Memory B cell (primary cell): Measurements from ENCODE around the gene PLA2G6.

Experiments
- ATAC-seq: fragments of 150-1000 bp; cut with Tn5 transposase; 2 replicates; pipeline ENCODE4 v1.10.0; 2021; ENCODE audit warnings: low read depth, mild to moderate bottlenecking, moderate library complexity
- DNase-seq, 2 donors: peaks; one replicate each; pipeline ENCODE4 v3.0.0; 2022; ENCODE audit warnings: low spot score in 2 of 2
- H3K27ac Mint-ChIP-seq: one replicate; pipeline ENCODE4 v1.8.0; 2022; ENCODE audit warnings: mild to moderate bottlenecking, moderate library complexity, mixed read lengths
- H3K27me3 Mint-ChIP-seq: one replicate; pipeline ENCODE4 v1.8.0; 2022; ENCODE audit warnings: mixed read lengths
- H3K36me3 Mint-ChIP-seq: one replicate; pipeline ENCODE4 v1.8.0; 2022; ENCODE audit warnings: mild to moderate bottlenecking, mixed read lengths
- H3K4me1 Mint-ChIP-seq: one replicate; pipeline ENCODE4 v1.8.0; 2022; ENCODE audit warnings: mixed read lengths
- H3K4me3 Mint-ChIP-seq: one replicate; pipeline ENCODE4 v1.8.0; 2022; ENCODE audit warnings: mild to moderate bottlenecking, moderate library complexity, mixed read lengths
- H3K9me3 Mint-ChIP-seq: one replicate; pipeline ENCODE4 v1.8.0; 2022; ENCODE audit warnings: mixed read lengths

The PLA2G6 gene

GRCh38 chr22:38181453-38182200 is at the start of gene PLA2G6:
PLA2G6 (minus strand) TSS chr22:38181830; CDS start chr22:38169426, 12,404 bp downstream.
- peak within 1 kb of the TSS; percentile 94 for H3K27ac Mint-ChIP-seq
- peak within 1 kb of the TSS; percentile 99 for H3K4me3 Mint-ChIP-seq
- H3K36me3 Mint-ChIP-seq, result peaks cover 3% of the 10 kb centered on the region
- peaks cover 7% of the 10 kb centered on the region for H3K27me3 Mint-ChIP-seq
- ATAC-seq, result peak; percentile 92
- H3K4me1 Mint-ChIP-seq, result peaks cover 23% of the 10 kb centered on the region
- H3K9me3 Mint-ChIP-seq, result no peaks in the 10 kb centered on the region
- DNase-seq, result peak; percentile 95 to 98

- Mint-ChIP-seq H3K36me3 (peaks cover 21% of the 10 kb centered on the region), H3K4me3 (no peak overlapping the region), H3K4me1 (peaks cover 3% of the 10 kb centered on the region), H3K9me3 (no peaks in the 10 kb centered on the region), H3K27ac (no peak overlapping the region), H3K27me3 (no peaks in the 10 kb centered on the region)
- DNase-seq (no peak), ATAC-seq (no peak)
Observed at GRCh38 chr22:38230916-38231315, 49.3 kb upstream of the PLA2G6 start.

- H3K36me3 Mint-ChIP-seq, result peaks cover 17% of the 10 kb centered on the region
- ATAC-seq, result no peak
- DNase-seq, result no peak
- no peaks in the 10 kb centered on the region for H3K9me3 Mint-ChIP-seq
- no peak overlapping the region for H3K27ac Mint-ChIP-seq
- H3K4me3 Mint-ChIP-seq, result no peak overlapping the region
- H3K27me3 Mint-ChIP-seq, result no peaks in the 10 kb centered on the region
- peaks cover 3% of the 10 kb centered on the region for H3K4me1 Mint-ChIP-seq
Observed at GRCh38 chr22:38230108-38230825, 48.6 kb upstream of the PLA2G6 start.

GRCh38 chr22:38228873-38229740 is 47.5 kb upstream of the PLA2G6 start:
- no peak for DNase-seq
- Mint-ChIP-seq H3K4me3 (no peak overlapping the region), H3K27me3 (no peaks in the 10 kb centered on the region), H3K4me1 (peaks cover 3% of the 10 kb centered on the region), H3K9me3 (no peaks in the 10 kb centered on the region), H3K36me3 (peaks cover 17% of the 10 kb centered on the region), H3K27ac (no peak overlapping the region)
- no peak for ATAC-seq

GRCh38 chr22:38228326-38228872 is 46.8 kb upstream of the PLA2G6 start:
- peaks cover 3% of the 10 kb centered on the region for H3K4me1 Mint-ChIP-seq
- no peak overlapping the region for H3K27ac Mint-ChIP-seq
- H3K27me3 Mint-ChIP-seq, result no peaks in the 10 kb centered on the region
- H3K4me3 Mint-ChIP-seq, result no peak overlapping the region
- DNase-seq, result no peak
- no peaks in the 10 kb centered on the region for H3K9me3 Mint-ChIP-seq
- peaks cover 17% of the 10 kb centered on the region for H3K36me3 Mint-ChIP-seq
- no peak for ATAC-seq

GRCh38 chr22:38226853-38227649 is 45.4 kb upstream of the PLA2G6 start:
- no peak overlapping the region for H3K27ac Mint-ChIP-seq
- no peak for DNase-seq
- no peak overlapping the region for H3K4me3 Mint-ChIP-seq
- ATAC-seq, result no peak
- peaks cover 3% of the 10 kb centered on the region for H3K4me1 Mint-ChIP-seq
- no peaks in the 10 kb centered on the region for H3K27me3 Mint-ChIP-seq
- H3K9me3 Mint-ChIP-seq, result no peaks in the 10 kb centered on the region
- peaks cover 15% of the 10 kb centered on the region for H3K36me3 Mint-ChIP-seq

- ATAC-seq, result peak; percentile 45
- Mint-ChIP-seq H3K36me3 (peaks cover 7% of the 10 kb centered on the region), H3K4me3 (no peak overlapping the region), H3K4me1 (no peaks in the 10 kb centered on the region), H3K9me3 (no peaks in the 10 kb centered on the region), H3K27me3 (no peaks in the 10 kb centered on the region), H3K27ac (no peak overlapping the region)
- DNase-seq, result no peak
Observed at GRCh38 chr22:38223289-38223960, 41.8 kb upstream of the PLA2G6 start.

- no peaks in the 10 kb centered on the region for H3K9me3 Mint-ChIP-seq
- no peaks in the 10 kb centered on the region for H3K27me3 Mint-ChIP-seq
- no peak overlapping the region for H3K27ac Mint-ChIP-seq
- peaks cover 7% of the 10 kb centered on the region for H3K36me3 Mint-ChIP-seq
- no peak overlapping the region for H3K4me3 Mint-ChIP-seq
- no peak for ATAC-seq
- DNase-seq, result no peak
- no peaks in the 10 kb centered on the region for H3K4me1 Mint-ChIP-seq
Observed at GRCh38 chr22:38222797-38223119, 41.1 kb upstream of the PLA2G6 start.

GRCh38 chr22:38221908-38222796 is 40.5 kb upstream of the PLA2G6 start:
- H3K4me1 Mint-ChIP-seq, result no peaks in the 10 kb centered on the region
- no peak for ATAC-seq
- H3K27me3 Mint-ChIP-seq, result no peaks in the 10 kb centered on the region
- DNase-seq, result no peak
- no peak overlapping the region for H3K27ac Mint-ChIP-seq
- no peak overlapping the region for H3K4me3 Mint-ChIP-seq
- peaks cover 7% of the 10 kb centered on the region for H3K36me3 Mint-ChIP-seq
- no peaks in the 10 kb centered on the region for H3K9me3 Mint-ChIP-seq

- H3K4me3 Mint-ChIP-seq, result no peak overlapping the region
- DNase-seq (no peak), ATAC-seq (no peak)
- H3K36me3 Mint-ChIP-seq, result peaks cover 2% of the 10 kb centered on the region
- no peaks in the 10 kb centered on the region for H3K27me3 Mint-ChIP-seq
- no peaks in the 10 kb centered on the region for H3K4me1 Mint-ChIP-seq
- H3K9me3 Mint-ChIP-seq, result no peaks in the 10 kb centered on the region
- H3K27ac Mint-ChIP-seq, result peak overlapping the region; percentile 64
Observed at GRCh38 chr22:38221407-38221806, 39.8 kb upstream of the PLA2G6 start.

GRCh38 chr22:38220653-38221386 is 39.2 kb upstream of the PLA2G6 start:
- H3K36me3 Mint-ChIP-seq, result peaks cover 2% of the 10 kb centered on the region
- H3K4me1 Mint-ChIP-seq, result no peaks in the 10 kb centered on the region
- H3K9me3 Mint-ChIP-seq, result no peaks in the 10 kb centered on the region
- H3K27me3 Mint-ChIP-seq, result no peaks in the 10 kb centered on the region
- DNase-seq (no peak), ATAC-seq (no peak)
- no peak overlapping the region for H3K4me3 Mint-ChIP-seq
- peak overlapping the region; percentile 64 for H3K27ac Mint-ChIP-seq

GRCh38 chr22:38220163-38220562 is 38.5 kb upstream of the PLA2G6 start:
- Mint-ChIP-seq H3K36me3 (peaks cover 2% of the 10 kb centered on the region), H3K9me3 (no peaks in the 10 kb centered on the region), H3K4me3 (no peak overlapping the region), H3K27me3 (no peaks in the 10 kb centered on the region), H3K4me1 (peaks cover 3% of the 10 kb centered on the region), H3K27ac (no peak overlapping the region)
- ATAC-seq (no peak), DNase-seq (no peak)
